ENCODE measurements around the gene STAU1. TPM values are rescaled to one million over a fixed set of nuclear protein-coding genes. Genes with fewer than 3 reads are reported as not detected.

STAU1 gene
- total RNA-seq, 1 donor from 2014 or later = 111 TPM

Other genes starting within 250 kb of the STAU1 start
- gene CSE1L, start 142.0 kb downstream of the STAU1 start, total RNA-seq = 42.5 TPM
- 32.6 TPM for gene DDX27, start 31.1 kb upstream of the STAU1 start, total RNA-seq
- 35.3 TPM for gene ZNFX1, start 89.7 kb upstream of the STAU1 start, total RNA-seq

All from mucosa of gallbladder (tissue), 1 donor.